MM.1S (cell line): ENCODE measurements around the gene LLPH.

ENCODE experiments used
- DNase-seq: peaks from one replicate; pipeline ENCODE4 v3.0.0-alpha.2; 2015
- H2AFZ ChIP-seq: fragments of 300-600 bp; sonication (generic); 2 replicates; pipeline ENCODE4 v1.6.0; 2016; ENCODE audit warnings: antibody characterized with exemption, low read length
- H3F3A ChIP-seq: fragments of 300-600 bp; sonication (generic); 2 replicates; pipeline ENCODE4 v1.6.1; 2016; ENCODE audit warnings: mild to moderate bottlenecking, antibody characterized with exemption, low read length, moderate library complexity, mixed read lengths; ENCODE audit not compliant: insufficient read depth
- H3K27ac ChIP-seq: fragments of 300-600 bp; sonication (generic); 2 replicates; pipeline ENCODE4 v1.5.1; 2016; ENCODE audit warnings: mild to moderate bottlenecking, low read length
- H3K27me3 ChIP-seq: fragments of 300-600 bp; sonication (generic); replicated peaks from 2 replicates; pipeline ENCODE4 v1.6.0; 2016; ENCODE audit warnings: low read length; ENCODE audit not compliant: insufficient read depth
- H3K36me3 ChIP-seq: fragments of 300-600 bp; sonication (generic); replicated peaks from 2 replicates; pipeline ENCODE4 v1.6.1; 2016; ENCODE audit warnings: mild to moderate bottlenecking, low read length, mixed read lengths; ENCODE audit not compliant: insufficient read depth
- H3K4me1 ChIP-seq: fragments of 300-600 bp; sonication (generic); 2 replicates; pipeline ENCODE4 v1.6.1; 2016; ENCODE audit warnings: low read length, mixed read lengths
- H3K4me2 ChIP-seq: fragments of 300-600 bp; sonication (generic); 2 replicates; pipeline ENCODE4 v1.6.0; 2016; ENCODE audit warnings: low read depth, low read length
- H3K4me3 ChIP-seq: fragments of 300-600 bp; sonication (generic); 2 replicates; pipeline ENCODE4 v1.5.1; 2016; ENCODE audit warnings: low read length, mixed read lengths
- H3K79me2 ChIP-seq: fragments of 300-600 bp; sonication (generic); 2 replicates; pipeline ENCODE4 v1.6.1; 2016; ENCODE audit warnings: mixed run types, low read length, mixed read lengths
- H3K9ac ChIP-seq: fragments of 300-600 bp; sonication (generic); 2 replicates; pipeline ENCODE4 v1.6.1; 2016; ENCODE audit warnings: low read length, mixed read lengths
- H3K9me2 ChIP-seq: fragments of 300-600 bp; sonication (generic); replicated peaks from 2 replicates; pipeline ENCODE4 v1.6.1; 2016; ENCODE audit warnings: mild to moderate bottlenecking, low read length, mixed read lengths; ENCODE audit not compliant: insufficient read depth
- H3K9me3 ChIP-seq: fragments of 300-600 bp; sonication (generic); replicated peaks from 2 replicates; pipeline ENCODE4 v1.6.1; 2016; ENCODE audit warnings: mild to moderate bottlenecking, low read length, mixed read lengths; ENCODE audit not compliant: insufficient read depth
- H4K20me1 ChIP-seq: fragments of 300-600 bp; sonication (generic); 2 replicates; pipeline ENCODE4 v1.6.1; 2016; ENCODE audit warnings: mild to moderate bottlenecking, low read length, moderate library complexity, mixed read lengths; ENCODE audit not compliant: insufficient read depth
- CTCF ChIP-seq: fragments of 300-600 bp; sonication (generic); IDR thresholded peaks from 2 replicates; pipeline ENCODE4 v1.5.1; 2016; ENCODE audit warnings: antibody characterized with exemption, low read length, mixed read lengths
- EZH2 ChIP-seq: fragments of 300-600 bp; sonication (generic); optimal IDR thresholded peaks from 2 replicates; pipeline ENCODE3; 2017; ENCODE audit warnings: low read depth, mild to moderate bottlenecking, antibody characterized with exemption, low read length, mixed read lengths
- EZH2phosphoT487 ChIP-seq: fragments of 300-600 bp; sonication (generic); IDR thresholded peaks from 2 replicates; pipeline ENCODE4 v1.6.1; 2018; ENCODE audit warnings: antibody characterized with exemption, low read length

Gene LLPH

GRCh38 chr12:66166561-66166960 lies 36.0 kb upstream of the LLPH start:
- Histone ChIP-seq H3K4me1 (peaks cover 3% of the 10 kb centered on the region; the same call in 1 of the 2 replicates), H2AFZ (no peak overlapping the region), H3K9ac (no peak overlapping the region), H3K27me3 (no peaks in the 10 kb centered on the region), H3K4me2 (no peak overlapping the region), H3F3A (peaks cover 13% of the 10 kb centered on the region), H3K27ac (no peak overlapping the region), H4K20me1 (no peaks in the 10 kb centered on the region), H3K9me3 (no peaks in the 10 kb centered on the region), H3K36me3 (no peaks in the 10 kb centered on the region), H3K9me2 (no peaks in the 10 kb centered on the region), H3K79me2 (peaks cover 76% of the 10 kb centered on the region), H3K4me3 (no peak overlapping the region)
- DNase-seq, result no peak
- TF ChIP-seq CTCF (no peak), EZH2phosphoT487 (no peak), EZH2 (no peak)

DNA sequence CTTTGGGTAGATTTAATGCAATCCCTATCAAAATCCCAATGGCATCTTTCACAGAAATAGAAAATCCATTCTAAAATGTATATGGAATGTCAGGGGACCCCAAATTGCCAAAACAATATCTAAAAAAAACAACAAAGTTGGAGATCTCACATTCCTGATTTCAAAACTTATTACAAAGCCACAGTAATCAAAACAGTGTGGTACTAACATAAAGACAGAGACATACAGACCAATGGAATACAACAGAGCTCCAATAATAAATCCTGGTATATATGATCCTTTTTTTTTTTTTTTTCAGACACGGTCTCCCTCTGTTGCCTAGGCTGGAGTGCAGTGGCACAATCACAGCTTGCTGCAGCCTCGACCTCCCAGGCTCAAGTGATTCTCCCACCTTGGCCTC lies 34.6 kb upstream of the LLPH start:
- H3K9me2 ChIP-seq, result no peaks in the 10 kb centered on the region
- no peak overlapping the region for H3K9ac ChIP-seq
- no peaks in the 10 kb centered on the region for H3K9me3 ChIP-seq
- H3K4me3 ChIP-seq, result no peak overlapping the region
- peaks cover 87% of the 10 kb centered on the region for H3K79me2 ChIP-seq
- H2AFZ ChIP-seq, result no peak overlapping the region
- H3K4me2 ChIP-seq, result no peak overlapping the region
- no peaks in the 10 kb centered on the region for H3K27me3 ChIP-seq
- H3K36me3 ChIP-seq, result no peaks in the 10 kb centered on the region
- no peak for DNase-seq
- TF ChIP-seq EZH2 (no peak), CTCF (no peak), EZH2phosphoT487 (no peak)
- no peaks in the 10 kb centered on the region for H4K20me1 ChIP-seq
- H3K4me1 ChIP-seq, result peaks cover 3% of the 10 kb centered on the region; the same call in 1 of the 2 replicates
- peaks cover 13% of the 10 kb centered on the region for H3F3A ChIP-seq
- H3K27ac ChIP-seq, result no peak overlapping the region

GRCh38 chr12:66164349-66164821 lies 33.8 kb upstream of the LLPH start:
- Histone ChIP-seq H3K4me2 (no peak overlapping the region), H3K27ac (no peak overlapping the region), H3K4me3 (no peak overlapping the region), H3F3A (peaks cover 6% of the 10 kb centered on the region; the same call in 1 of the 2 replicates), H3K27me3 (no peaks in the 10 kb centered on the region), H3K4me1 (peaks cover 3% of the 10 kb centered on the region; the same call in 1 of the 2 replicates), H4K20me1 (no peaks in the 10 kb centered on the region), H3K9ac (no peak overlapping the region), H2AFZ (no peak overlapping the region), H3K36me3 (no peaks in the 10 kb centered on the region), H3K9me3 (no peaks in the 10 kb centered on the region), H3K79me2 (peaks cover 94% of the 10 kb centered on the region), H3K9me2 (no peaks in the 10 kb centered on the region)
- no peak for DNase-seq
- TF ChIP-seq CTCF (no peak), EZH2phosphoT487 (no peak), EZH2 (no peak)
